ENCODE measurements around the gene ANOS1. TPM values are rescaled to one million over a fixed set of nuclear protein-coding genes. Genes with fewer than 3 reads are reported as not detected.
"Not testable (repeated sequence)": the region's sequence is repeated elsewhere in the genome, so short reads cannot be mapped to it uniquely, and the experiment has no call there.

ANOS1 gene
- under 0.01 TPM for total RNA-seq

- Histone ChIP-seq H3K4me3 (ENCODE audit: low read length) (no peak within 1 kb of the TSS), H3K4me1 (ENCODE audit: insufficient read depth, low read length) (peaks cover 9% of the 10 kb centered on the region), H3K9me3 (ENCODE audit: low read depth, low read length) (no peaks in the 10 kb centered on the region), H3K27me3 (ENCODE audit: insufficient read depth, low read length) (peaks cover 9% of the 10 kb centered on the region)
Measured at GRCh38 chrX:8731559-8732395, at the start of gene ANOS1. ANOS1 (minus strand) TSS chrX:8732137; CDS start chrX:8732036, 101 bp downstream.

- Histone ChIP-seq H3K4me3 (ENCODE audit: low read length) (no peak overlapping the region), H3K9me3 (ENCODE audit: low read depth, low read length) (no peaks in the 10 kb centered on the region), H3K4me1 (ENCODE audit: insufficient read depth, low read length) (no peaks in the 10 kb centered on the region), H3K27me3 (ENCODE audit: insufficient read depth, low read length) (peaks cover 2% of the 10 kb centered on the region)
Measured at GRCh38 chrX:8773117-8773516, 41.2 kb upstream of the ANOS1 start.

GRCh38 chrX:8760021-8760420 is 28.1 kb upstream of the ANOS1 start:
- Histone ChIP-seq H3K4me3 (ENCODE audit: low read length) (no peak overlapping the region), H3K4me1 (ENCODE audit: insufficient read depth, low read length) (no peaks in the 10 kb centered on the region), H3K9me3 (ENCODE audit: low read depth, low read length) (no peaks in the 10 kb centered on the region), H3K27me3 (ENCODE audit: insufficient read depth, low read length) (no peaks in the 10 kb centered on the region)

- H3K9me3 ChIP-seq (ENCODE audit: low read depth, low read length); H3K27me3 ChIP-seq (ENCODE audit: insufficient read depth, low read length); H3K4me3 ChIP-seq (ENCODE audit: low read length); H3K4me1 ChIP-seq (ENCODE audit: insufficient read depth, low read length): not testable (repeated sequence)
Measured at GRCh38 chrX:8758706-8759105, 26.8 kb upstream of the ANOS1 start.

- H3K4me1 ChIP-seq (ENCODE audit: insufficient read depth, low read length); H3K9me3 ChIP-seq (ENCODE audit: low read depth, low read length); H3K4me3 ChIP-seq (ENCODE audit: low read length); H3K27me3 ChIP-seq (ENCODE audit: insufficient read depth, low read length): not testable (repeated sequence)
Measured at GRCh38 chrX:8757609-8758389, 25.9 kb upstream of the ANOS1 start.

- H3K4me1 ChIP-seq (ENCODE audit: insufficient read depth, low read length) = no peaks in the 10 kb centered on the region
- no peaks in the 10 kb centered on the region for H3K9me3 ChIP-seq (ENCODE audit: low read depth, low read length)
- H3K4me3 ChIP-seq (ENCODE audit: low read length) = no peak overlapping the region
- no peaks in the 10 kb centered on the region for H3K27me3 ChIP-seq (ENCODE audit: insufficient read depth, low read length)
Measured at GRCh38 chrX:8755813-8756212, 23.9 kb upstream of the ANOS1 start.

- Histone ChIP-seq H3K4me3 (ENCODE audit: low read length) (no peak overlapping the region), H3K9me3 (ENCODE audit: low read depth, low read length) (no peaks in the 10 kb centered on the region), H3K27me3 (ENCODE audit: insufficient read depth, low read length) (no peaks in the 10 kb centered on the region), H3K4me1 (ENCODE audit: insufficient read depth, low read length) (no peaks in the 10 kb centered on the region)
Measured at GRCh38 chrX:8755116-8755515, 23.2 kb upstream of the ANOS1 start.

- no peaks in the 10 kb centered on the region for H3K27me3 ChIP-seq (ENCODE audit: insufficient read depth, low read length)
- H3K4me3 ChIP-seq (ENCODE audit: low read length) = no peak overlapping the region
- no peaks in the 10 kb centered on the region for H3K4me1 ChIP-seq (ENCODE audit: insufficient read depth, low read length)
- no peaks in the 10 kb centered on the region for H3K9me3 ChIP-seq (ENCODE audit: low read depth, low read length)
Measured at GRCh38 chrX:8749697-8750096, 17.8 kb upstream of the ANOS1 start.

GRCh38 chrX:8748855-8749254 is 16.9 kb upstream of the ANOS1 start:
- Histone ChIP-seq H3K27me3 (ENCODE audit: insufficient read depth, low read length) (no peaks in the 10 kb centered on the region), H3K9me3 (ENCODE audit: low read depth, low read length) (no peaks in the 10 kb centered on the region), H3K4me1 (ENCODE audit: insufficient read depth, low read length) (no peaks in the 10 kb centered on the region), H3K4me3 (ENCODE audit: low read length) (no peak overlapping the region)

GRCh38 chrX:8743126-8743732 is 11.3 kb upstream of the ANOS1 start:
- no peaks in the 10 kb centered on the region for H3K9me3 ChIP-seq (ENCODE audit: low read depth, low read length)
- H3K4me1 ChIP-seq (ENCODE audit: insufficient read depth, low read length) = no peaks in the 10 kb centered on the region
- H3K27me3 ChIP-seq (ENCODE audit: insufficient read depth, low read length) = no peaks in the 10 kb centered on the region
- no peak overlapping the region for H3K4me3 ChIP-seq (ENCODE audit: low read length)

GRCh38 chrX:8741981-8742380 is 10.0 kb upstream of the ANOS1 start:
- Histone ChIP-seq H3K9me3 (ENCODE audit: low read depth, low read length) (no peaks in the 10 kb centered on the region), H3K27me3 (ENCODE audit: insufficient read depth, low read length) (no peaks in the 10 kb centered on the region), H3K4me1 (ENCODE audit: insufficient read depth, low read length) (no peaks in the 10 kb centered on the region), H3K4me3 (ENCODE audit: low read length) (no peak overlapping the region)

- H3K9me3 ChIP-seq (ENCODE audit: low read depth, low read length) = no peaks in the 10 kb centered on the region
- H3K4me3 ChIP-seq (ENCODE audit: low read length) = no peak overlapping the region
- no peaks in the 10 kb centered on the region for H3K4me1 ChIP-seq (ENCODE audit: insufficient read depth, low read length)
- H3K27me3 ChIP-seq (ENCODE audit: insufficient read depth, low read length) = no peaks in the 10 kb centered on the region
Measured at GRCh38 chrX:8738588-8739189, 6.8 kb upstream of the ANOS1 start.

GRCh38 chrX:8737883-8738282 is 5.9 kb upstream of the ANOS1 start:
- no peaks in the 10 kb centered on the region for H3K4me1 ChIP-seq (ENCODE audit: insufficient read depth, low read length)
- H3K4me3 ChIP-seq (ENCODE audit: low read length) = no peak overlapping the region
- H3K27me3 ChIP-seq (ENCODE audit: insufficient read depth, low read length) = peaks cover 3% of the 10 kb centered on the region
- H3K9me3 ChIP-seq (ENCODE audit: low read depth, low read length) = no peaks in the 10 kb centered on the region

GRCh38 chrX:8730812-8731558 is 952 bp downstream of the ANOS1 start:
- Histone ChIP-seq H3K4me3 (ENCODE audit: low read length) (no peak overlapping the region), H3K4me1 (ENCODE audit: insufficient read depth, low read length) (peaks cover 9% of the 10 kb centered on the region), H3K9me3 (ENCODE audit: low read depth, low read length) (no peaks in the 10 kb centered on the region), H3K27me3 (ENCODE audit: insufficient read depth, low read length) (peaks cover 9% of the 10 kb centered on the region)
